HCT116 (cell line): Measurements from ENCODE around the gene CHST11.

ENCODE experiments used
- POLR2A ChIP-seq: IDR thresholded peaks from 2 replicates; pipeline ENCODE4 v1.7.0; 2011; ENCODE audit warnings: borderline replicate concordance; ENCODE audit not compliant: insufficient read depth, insufficient read length; ENCODE audit errors: extremely low read depth
- ZNF274 ChIP-seq: fragments of 200-500 bp; sonication (Bioruptor generic); IDR thresholded peaks from 2 replicates; pipeline ENCODE4 v1.6.1; 2014; ENCODE audit warnings: mild to moderate bottlenecking, low read depth, low read length, inconsistent platforms

DNA sequence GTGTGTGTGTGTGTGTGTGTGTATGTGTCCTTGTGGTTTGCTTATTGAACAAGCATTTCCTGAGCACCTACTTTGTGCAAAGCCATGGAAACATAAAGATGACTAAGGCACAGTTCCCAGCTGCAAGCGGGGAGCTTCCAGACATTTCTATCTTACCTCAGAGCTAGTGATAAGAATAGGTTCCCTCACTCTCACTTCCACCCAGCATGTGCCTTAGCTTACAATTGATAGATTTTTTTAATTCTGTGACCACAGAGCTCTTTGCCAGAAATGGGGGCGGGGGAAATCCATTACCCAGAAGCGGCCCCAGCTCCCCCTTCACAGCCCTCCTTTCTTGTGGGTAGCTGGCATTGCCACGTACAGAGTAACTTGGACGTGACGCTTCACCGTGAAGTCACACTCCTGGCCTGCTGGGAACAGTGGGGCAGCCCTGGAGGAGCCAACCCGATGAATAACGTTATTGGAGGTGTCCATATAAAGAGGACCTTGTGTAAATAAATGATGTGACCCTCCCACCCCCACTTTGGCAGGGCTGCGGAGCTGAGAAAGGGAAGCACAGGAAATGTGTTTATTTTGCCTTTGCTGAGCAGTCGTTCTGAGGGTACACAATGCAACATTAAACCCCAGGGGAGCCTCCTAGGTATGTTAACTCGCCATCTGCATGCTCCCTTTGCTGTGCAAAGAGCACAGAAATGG, 238.9 kb downstream of the CHST11 start:
- TF ChIP-seq ZNF274 (no peak), POLR2A (no peak)
